ENCODE data around the gene C1QL1.

Gene C1QL1

GRCh38 chr17:44911133-44912001, 56.7 kb downstream of the C1QL1 start:
- DNase-seq (ENCODE audit: extremely low spot score): peak; percentile 71
- TF ChIP-seq ZNF384 (IDR thresholded peaks at IDR 0.05) (no peak), ELF4 (IDR thresholded peaks at IDR 0.05) (no peak), SUZ12 (IDR thresholded peaks at IDR 0.05) (no peak), BHLHE40 (IDR thresholded peaks at IDR 0.05; ENCODE audit: borderline replicate concordance) (no peak), SP1 (IDR thresholded peaks at IDR 0.05) (no peak), LEF1 (IDR thresholded peaks at IDR 0.05; ENCODE audit: borderline replicate concordance) (no peak), FOXA1 (IDR thresholded peaks at IDR 0.05) (no peak), HDGF (IDR thresholded peaks at IDR 0.05; ENCODE audit: borderline replicate concordance) (peak; percentile 20; the same call in 1 of the 2 replicates), ARNT (IDR thresholded peaks at IDR 0.05) (no peak), PKNOX1 (IDR thresholded peaks at IDR 0.05) (no peak), NFRKB (IDR thresholded peaks at IDR 0.05) (no peak), CTBP1 (IDR thresholded peaks at IDR 0.05; ENCODE audit: borderline replicate concordance) (no peak), L3MBTL2 (conservative IDR thresholded peaks at IDR 0.05) (peak; percentile 48)
- ChIA-PET CTCF (interaction anchor here (0.5 to 2.3 kb wide), 12 partner anchors 9 to 224 kb away, joined by 3 to 16 read pairs (median 4); partner anchors contain the start of gene ACBD4), POLR2A (interaction anchor here (0.9 to 3.8 kb wide), 5 partner anchors 10 to 141 kb away, joined by 3 to 37 read pairs (median 6); partner anchors contain the start of genes EFTUD2 and KIF18B)

- ChIA-PET CTCF (interaction anchor here (0.5 to 2.3 kb wide), 13 partner anchors 9 to 592 kb away, joined by 3 to 16 read pairs (median 4); partner anchors contain the start of gene ACBD4), POLR2A (interaction anchor here (0.9 to 3.8 kb wide), 5 partner anchors 10 to 142 kb away, joined by 3 to 37 read pairs (median 6); partner anchors contain the start of genes EFTUD2 and KIF18B)
- TF ChIP-seq NFRKB (IDR thresholded peaks at IDR 0.05) (no peak), LEF1 (IDR thresholded peaks at IDR 0.05; ENCODE audit: borderline replicate concordance) (no peak), ZNF384 (IDR thresholded peaks at IDR 0.05) (no peak), ELF4 (IDR thresholded peaks at IDR 0.05) (no peak), SUZ12 (IDR thresholded peaks at IDR 0.05) (no peak)
- no peak for DNase-seq (ENCODE audit: extremely low spot score)
These were observed 57.6 kb downstream of the C1QL1 start for GRCh38 chr17:44910231-44911106.

Data from HEK293T (cell line).